SU-DHL-6 (cell line): Measurements from ENCODE around the gene HNRNPAB.

Source experiments
- CTCF ChIP-seq: fragments of 200-600 bp; sonication (generic); IDR thresholded peaks from one replicate; pipeline ENCODE4 v1.5.1; 2017; ENCODE audit warnings: antibody characterized with exemption, mild to moderate bottlenecking, low read length, moderate library complexity; ENCODE audit not compliant: insufficient read depth, poor library complexity, severe bottlenecking
- EZH2phosphoT487 ChIP-seq: fragments of 200-600 bp; sonication (generic), shearing (Covaris generic); conservative IDR thresholded peaks from 2 replicates; pipeline ENCODE4 v1.6.1; 2018; ENCODE audit warnings: mild to moderate bottlenecking, antibody characterized with exemption, low read length, moderate library complexity, mixed read lengths

DNA sequence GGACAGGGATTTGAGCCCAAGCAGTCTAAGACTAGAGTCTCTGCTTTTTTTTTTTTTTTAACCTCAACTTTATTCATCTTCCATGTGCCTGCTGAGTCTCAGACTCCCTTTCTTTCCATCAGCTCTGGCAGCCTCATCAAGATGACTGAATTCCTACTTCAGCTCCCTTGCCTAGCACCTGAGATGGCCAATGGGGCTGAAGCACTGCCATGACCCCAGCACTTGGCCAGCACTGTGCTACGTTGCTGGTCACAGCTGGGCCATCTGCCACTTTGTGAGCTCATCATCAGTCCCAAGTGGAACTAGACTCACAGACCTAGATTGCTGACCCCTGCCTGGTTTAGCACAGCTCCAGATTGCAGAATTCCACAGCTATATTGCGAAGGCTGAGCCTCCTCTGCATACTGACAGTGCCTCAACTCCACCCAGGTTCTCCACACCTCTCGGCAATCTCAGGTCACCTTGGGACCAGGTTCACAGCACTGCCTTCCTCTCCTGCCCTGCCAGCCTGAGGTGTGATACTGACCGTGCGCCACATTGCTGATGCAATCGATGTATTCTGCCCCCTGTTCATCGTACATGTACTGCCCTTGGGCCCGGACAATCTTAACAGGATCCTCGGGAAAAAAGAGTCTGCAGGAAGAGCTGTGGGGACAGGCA is 26.7 kb downstream of the HNRNPAB start:
- no peak for TF ChIP-seq CTCF
- TF ChIP-seq EZH2phosphoT487, result no peak
